GM10248 (cell line): ENCODE results near the gene MIS18BP1.
A peak's percentile ranks its signal among the peaks of the same experiment; 100 is the strongest.
"Not testable (repeated sequence)": the region's sequence is repeated elsewhere in the genome, so short reads cannot be mapped to it uniquely, and the experiment has no call there.

Source experiments
- CTCF ChIA-PET: fragments of 300-600 bp; sonication (Branson Sonifier 250); formaldehyde crosslinking; extraction: SDS; loops from one replicate; lab custom pipeline; 2021; ENCODE audit warnings: antibody characterized with exemption; lab: Yijun Ruan, JAX
- POLR2A ChIA-PET: fragments of 350-650 bp; sonication (Branson Sonifier 250); formaldehyde crosslinking; extraction: SDS; loops from one replicate; lab custom pipeline; 2020; ENCODE audit warnings: antibody characterized with exemption; lab: Yijun Ruan, JAX
- DNase-seq: peaks from one replicate; pipeline ENCODE4 v3.0.0; 2012; ENCODE audit errors: extremely low spot score
- TF ChIP-seq, protein P1 (sequence below): IDR thresholded peaks from 2 replicates; pipeline ENCODE4 v1.5.1; 2012; ENCODE audit warnings: mild to moderate bottlenecking, low read depth; ENCODE audit errors: extremely low read depth, missing control alignments, control extremely low read depth

MIS18BP1 gene

DNA sequence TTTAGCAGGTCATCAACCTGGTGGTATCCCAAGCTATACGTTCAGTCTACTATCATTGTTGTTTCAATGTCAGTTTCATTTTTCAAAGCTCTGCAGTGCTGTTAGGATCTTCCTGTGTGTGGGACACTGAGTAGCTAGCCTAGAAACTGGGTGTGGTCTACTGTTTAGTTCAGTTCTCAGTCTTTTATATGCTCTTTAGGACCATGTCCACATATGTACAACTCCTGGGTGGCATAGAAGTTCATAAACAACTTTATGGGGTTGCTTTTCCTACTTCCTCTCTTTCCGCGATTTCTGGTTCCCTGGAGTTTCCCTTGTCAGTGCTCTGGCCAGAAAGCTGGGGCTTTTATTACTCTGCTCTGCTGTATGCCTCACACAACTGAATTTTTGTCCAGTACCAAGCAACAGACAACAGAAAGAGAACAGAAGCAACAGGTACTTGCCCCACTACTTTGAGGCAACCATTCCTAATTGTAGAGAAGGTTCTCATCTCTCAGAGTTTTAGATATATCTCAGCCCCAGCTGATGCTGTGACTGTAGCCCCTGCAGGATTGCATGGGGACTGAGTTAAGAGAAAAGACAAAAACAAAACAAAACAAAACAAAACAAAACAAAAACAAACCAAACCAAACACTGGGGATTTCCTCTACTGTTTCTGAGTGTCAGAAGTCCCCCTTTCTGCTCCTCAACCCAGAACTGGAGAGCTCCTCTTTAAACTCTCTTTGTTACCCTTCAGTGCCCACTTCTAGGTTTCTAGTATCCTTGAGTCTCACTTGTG, 30.3 kb downstream of the MIS18BP1 start:
- POLR2A ChIA-PET, result interaction anchor here (0.9 kb wide), 1 partner anchor 76 kb away, joined by 3 read pairs; no protein-coding TSS in a partner anchor
- TF ChIP-seq, protein P1, sequence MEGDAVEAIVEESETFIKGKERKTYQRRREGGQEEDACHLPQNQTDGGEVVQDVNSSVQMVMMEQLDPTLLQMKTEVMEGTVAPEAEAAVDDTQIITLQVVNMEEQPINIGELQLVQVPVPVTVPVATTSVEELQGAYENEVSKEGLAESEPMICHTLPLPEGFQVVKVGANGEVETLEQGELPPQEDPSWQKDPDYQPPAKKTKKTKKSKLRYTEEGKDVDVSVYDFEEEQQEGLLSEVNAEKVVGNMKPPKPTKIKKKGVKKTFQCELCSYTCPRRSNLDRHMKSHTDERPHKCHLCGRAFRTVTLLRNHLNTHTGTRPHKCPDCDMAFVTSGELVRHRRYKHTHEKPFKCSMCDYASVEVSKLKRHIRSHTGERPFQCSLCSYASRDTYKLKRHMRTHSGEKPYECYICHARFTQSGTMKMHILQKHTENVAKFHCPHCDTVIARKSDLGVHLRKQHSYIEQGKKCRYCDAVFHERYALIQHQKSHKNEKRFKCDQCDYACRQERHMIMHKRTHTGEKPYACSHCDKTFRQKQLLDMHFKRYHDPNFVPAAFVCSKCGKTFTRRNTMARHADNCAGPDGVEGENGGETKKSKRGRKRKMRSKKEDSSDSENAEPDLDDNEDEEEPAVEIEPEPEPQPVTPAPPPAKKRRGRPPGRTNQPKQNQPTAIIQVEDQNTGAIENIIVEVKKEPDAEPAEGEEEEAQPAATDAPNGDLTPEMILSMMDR, result no peak
- DNase-seq, result peak; percentile 25
- CTCF ChIA-PET, result interaction anchor here (1.0 to 2.8 kb wide), 8 partner anchors 8 to 48 kb away, joined by 3 to 18 read pairs (median 4); partner anchors contain the start of gene MIS18BP1

- CTCF ChIA-PET, POLR2A ChIA-PET, DNase-seq: not testable (repeated sequence)
Observed at GRCh38 chr14:45214341-45214740, 38.7 kb downstream of the MIS18BP1 start.

- CTCF ChIA-PET, DNase-seq, POLR2A ChIA-PET: not testable (repeated sequence)
Observed at GRCh38 chr14:45213716-45214115, 39.3 kb downstream of the MIS18BP1 start.

DNA sequence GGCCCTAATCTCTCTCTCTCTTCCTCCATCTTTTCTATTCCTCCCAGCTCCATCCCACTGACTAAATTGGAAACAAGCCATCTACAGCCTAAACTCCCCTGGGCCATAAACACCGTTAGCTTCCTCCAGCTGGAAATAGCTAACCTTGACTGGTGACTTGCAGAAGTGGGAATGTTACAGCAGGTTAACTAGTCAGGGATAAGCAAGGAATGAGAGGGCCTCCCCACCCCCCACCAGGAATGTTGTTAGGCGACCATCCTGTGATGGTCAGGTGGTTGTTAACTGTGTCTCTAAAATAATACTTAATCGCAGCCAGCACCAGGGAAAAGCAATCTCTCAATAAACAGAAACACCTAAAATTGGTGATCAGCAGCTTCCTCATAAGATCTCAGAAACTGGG, 40.8 kb downstream of the MIS18BP1 start:
- CTCF ChIA-PET, result interaction anchor here (0.7 to 1.6 kb wide), 7 partner anchors 10 to 32 kb away, joined by 3 to 8 read pairs (median 4); no protein-coding TSS in a partner anchor
- no peak for DNase-seq
- TF ChIP-seq, protein P1, result no peak
- POLR2A ChIA-PET, result no interaction called here

DNA sequence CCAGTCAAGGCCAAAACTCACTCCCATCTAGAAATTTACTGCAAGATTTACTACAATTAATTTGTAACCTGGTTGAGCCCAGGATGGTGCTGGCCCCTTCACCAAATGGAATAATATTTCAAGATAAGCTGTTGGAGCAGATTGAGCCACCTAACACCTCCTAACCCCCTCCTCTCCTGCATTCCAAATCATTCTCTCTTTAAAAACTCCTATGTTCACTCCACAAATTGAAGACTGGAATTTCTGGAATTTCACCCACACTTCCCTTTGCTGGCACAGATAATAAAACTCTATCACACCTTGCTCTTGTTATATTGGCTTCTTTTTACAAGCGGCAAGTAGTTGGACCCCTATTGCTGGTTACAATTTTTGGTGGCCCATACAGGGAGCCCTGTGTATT, 41.7 kb downstream of the MIS18BP1 start:
- DNase-seq, result no peak
- TF ChIP-seq, protein P1, result no peak
- POLR2A ChIA-PET, result no interaction called here
- CTCF ChIA-PET, result interaction anchor here (0.8 to 1.6 kb wide), 6 partner anchors 10 to 33 kb away, joined by 3 to 8 read pairs (median 4); no protein-coding TSS in a partner anchor

GRCh38 chr14:45210159-45210558, 42.8 kb downstream of the MIS18BP1 start:
- DNase-seq, result no peak
- TF ChIP-seq, protein P1, result no peak
- POLR2A ChIA-PET, result no interaction called here

GRCh38 chr14:45204241-45204640, 48.8 kb downstream of the MIS18BP1 start:
- DNase-seq, result no peak
- TF ChIP-seq, protein P1, result no peak
- POLR2A ChIA-PET, result no interaction called here
- CTCF ChIA-PET, result interaction anchor here (1.0 kb wide), 1 partner anchor 9 kb away, joined by 6 read pairs; no protein-coding TSS in a partner anchor

More at GRCh38 chr14:45210159-45210558, 42.8 kb downstream of the MIS18BP1 start:
- CTCF ChIA-PET, result interaction anchor here (0.9 kb wide), 1 partner anchor 11 kb away, joined by 3 read pairs; no protein-coding TSS in a partner anchor
